ENCODE data around the gene PALM2AKAP2. TPM values are rescaled to one million over a fixed set of nuclear protein-coding genes. Genes with fewer than 3 reads are reported as not detected.

PALM2AKAP2 gene
- total and polyA plus RNA-seq, 9 of the 15 experiments (the other 6 are each of a cell fraction or from before 2014, with no cell fraction given) = not detected

DNA sequence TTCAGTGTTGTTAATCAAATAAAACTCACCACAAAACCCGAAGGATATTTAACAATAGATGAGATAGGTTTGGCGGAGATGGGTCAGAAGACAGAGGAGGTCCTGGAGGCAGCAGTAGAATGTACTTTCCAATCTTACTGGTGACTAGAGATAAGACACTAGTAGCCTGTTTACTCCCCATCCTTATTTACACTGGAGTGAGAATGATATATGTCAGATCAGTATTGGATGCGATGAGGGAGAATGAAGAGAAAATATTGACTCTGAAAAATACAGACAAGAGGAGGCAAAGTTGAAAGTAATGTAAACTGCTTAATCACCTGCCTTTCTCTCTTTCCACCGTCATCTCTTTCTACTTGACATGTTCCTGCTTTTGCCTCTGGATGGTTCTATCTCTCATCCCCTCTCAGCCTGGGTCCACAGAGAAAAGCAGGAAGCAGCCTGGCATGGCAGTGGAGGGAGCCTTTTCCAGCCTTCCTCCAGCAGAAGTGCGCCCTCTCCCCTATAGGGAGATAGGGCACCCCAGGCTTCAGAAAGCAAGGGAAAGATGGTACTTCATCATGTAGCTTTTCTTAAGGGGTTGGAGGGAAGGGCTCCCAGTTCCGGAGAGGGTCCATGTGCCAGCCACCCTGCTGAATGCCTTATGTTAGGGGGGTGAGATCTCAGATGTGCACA is 11.1 kb downstream of the PALM2AKAP2 start:
- H3K4me3 ChIP-seq = no peak overlapping the region
- in situ Hi-C loops (cut with MboI) (no loop called here), intact Hi-C loops (cut with micrococcal nuclease) (loop anchor here (5.0 kb wide), 1 partner anchor 49 kb away; no protein-coding TSS in a partner anchor)
- ChIA-PET POLR2A (no interaction called here), CTCF (ENCODE audit: low intra/inter-chr PET ratio) (no interaction called here)
- TF ChIP-seq FUS (optimal IDR thresholded peaks at IDR 0.05; ENCODE audit: low read depth, low read length) (no peak), ZNF551 (CRISPR knock-in tag; IDR thresholded peaks at IDR 0.05) (no peak), CHD2 (IDR thresholded peaks at IDR 0.05; ENCODE audit: low read depth, low read length) (no peak), KDM2B (CRISPR knock-in tag; IDR thresholded peaks at IDR 0.05) (no peak), POLR2H (tag; IDR thresholded peaks at IDR 0.05; ENCODE audit: low read depth) (no peak), DDX20 (tag; IDR thresholded peaks at IDR 0.05; ENCODE audit: low read depth) (no peak), ARNT (IDR thresholded peaks at IDR 0.05) (no peak), MBD2 (IDR thresholded peaks at IDR 0.05; ENCODE audit: borderline replicate concordance, low read depth) (no peak), POU5F1 (IDR thresholded peaks at IDR 0.05; ENCODE audit: borderline replicate concordance, low read depth, low read length, partially characterized antibody) (no peak)
- TF ChIP-seq, protein P1, sequence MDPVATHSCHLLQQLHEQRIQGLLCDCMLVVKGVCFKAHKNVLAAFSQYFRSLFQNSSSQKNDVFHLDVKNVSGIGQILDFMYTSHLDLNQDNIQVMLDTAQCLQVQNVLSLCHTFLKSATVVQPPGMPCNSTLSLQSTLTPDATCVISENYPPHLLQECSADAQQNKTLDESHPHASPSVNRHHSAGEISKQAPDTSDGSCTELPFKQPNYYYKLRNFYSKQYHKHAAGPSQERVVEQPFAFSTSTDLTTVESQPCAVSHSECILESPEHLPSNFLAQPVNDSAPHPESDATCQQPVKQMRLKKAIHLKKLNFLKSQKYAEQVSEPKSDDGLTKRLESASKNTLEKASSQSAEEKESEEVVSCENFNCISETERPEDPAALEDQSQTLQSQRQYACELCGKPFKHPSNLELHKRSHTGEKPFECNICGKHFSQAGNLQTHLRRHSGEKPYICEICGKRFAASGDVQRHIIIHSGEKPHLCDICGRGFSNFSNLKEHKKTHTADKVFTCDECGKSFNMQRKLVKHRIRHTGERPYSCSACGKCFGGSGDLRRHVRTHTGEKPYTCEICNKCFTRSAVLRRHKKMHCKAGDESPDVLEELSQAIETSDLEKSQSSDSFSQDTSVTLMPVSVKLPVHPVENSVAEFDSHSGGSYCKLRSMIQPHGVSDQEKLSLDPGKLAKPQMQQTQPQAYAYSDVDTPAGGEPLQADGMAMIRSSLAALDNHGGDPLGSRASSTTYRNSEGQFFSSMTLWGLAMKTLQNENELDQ (CRISPR knock-in tag; IDR thresholded peaks at IDR 0.05; ENCODE audit: borderline replicate concordance) = no peak
- H3K36me3 ChIP-seq (ENCODE audit: control insufficient read depth, insufficient read depth, low read length) = no peaks in the 10 kb centered on the region
- DNase-seq (ENCODE audit: extremely low read depth in 1 of 4, low spot score in 3 of 4) (no peak), FAIRE-seq (no peak), ATAC-seq (no peak)
- H3K27ac ChIP-seq (ENCODE audit: extremely low read depth, low read depth, low read length) = no peak overlapping the region
- no peaks in the 10 kb centered on the region for H4K20me1 ChIP-seq (replicated peaks; ENCODE audit: control insufficient read depth, insufficient read depth, low read length)
- WGBS (ENCODE audit: insufficient coverage, low coverage, missing lambda C conversion rate) = 0% methylated on average over 6 of the region's 6 CpGs
- no peaks in the 10 kb centered on the region for H3K79me2 ChIP-seq (ENCODE audit: control insufficient read depth, insufficient read depth, low read length)
- H2AFZ ChIP-seq (ENCODE audit: low read depth, low read length) = no peak overlapping the region
- no TSS peak for BruUV-seq (replicated peaks)
- H3K9ac ChIP-seq (ENCODE audit: insufficient read depth in 1 of 2, low read depth in 2 of 2, low read length in 2 of 2) = no peak overlapping the region
- no peak overlapping the region for H3K4me2 ChIP-seq (ENCODE audit: insufficient read depth, low read length)
- no peaks in the 10 kb centered on the region for H3K9me3 ChIP-seq (replicated peaks; ENCODE audit: control insufficient read depth, insufficient read depth, low read depth, low read length)
- H3K4me1 ChIP-seq (replicated peaks in 1 of 2; ENCODE audit: control insufficient read depth in 2 of 2, insufficient read depth in 2 of 2, low read length in 2 of 2) = no peaks in the 10 kb centered on the region
- H3K27me3 ChIP-seq (ENCODE audit: control insufficient read depth in 2 of 2, insufficient read depth in 2 of 2, low read length in 2 of 2) = no peaks in the 10 kb centered on the region
- no peaks in the 10 kb centered on the region for H3K9me1 ChIP-seq (ENCODE audit: control insufficient read depth, insufficient read depth, low read length)

Data from K562 (cell line).